Activated CD4-positive, CD25-positive, alpha-beta regulatory T cell treated with anti-CD3 and anti-CD28 coated beads, Interleukin-2, amount 50 U/mL, for 16 hours (primary cell): Measurements from ENCODE around the gene TNFAIP3.
"Not testable (repeated sequence)": the region's sequence is repeated elsewhere in the genome, so short reads cannot be mapped to it uniquely, and the experiment has no call there.

Experiments used
- DNase-seq: peaks from one replicate; pipeline ENCODE4 v3.0.0-alpha.2; 2020; ENCODE audit warnings: low read depth, low spot score

The TNFAIP3 gene

DNA sequence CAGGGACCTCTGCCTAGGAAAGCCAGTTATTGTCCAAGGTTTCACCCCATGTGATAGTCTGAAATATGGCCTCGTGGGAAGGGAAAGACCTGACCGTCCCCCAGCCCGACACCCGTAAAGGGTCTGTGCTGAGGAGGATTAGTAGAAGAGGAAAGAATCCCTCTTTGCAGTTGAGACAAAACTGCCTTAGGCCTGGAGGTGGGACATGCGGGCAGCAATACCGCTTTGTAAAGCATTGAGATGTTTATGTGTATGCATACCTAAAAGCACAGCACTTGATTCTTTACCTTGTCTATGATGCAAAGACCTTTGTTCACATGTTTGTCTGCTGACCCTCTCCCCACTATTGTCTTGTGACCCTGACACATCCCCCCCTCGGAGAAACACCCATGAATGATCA, 22.3 kb upstream of the TNFAIP3 start:
- not testable (repeated sequence) for DNase-seq

- DNase-seq: no peak
Observed at GRCh38 chr6:137845460-137845859, 21.6 kb upstream of the TNFAIP3 start.

- no peak for DNase-seq
Observed at GRCh38 chr6:137846274-137846673, 20.8 kb upstream of the TNFAIP3 start.

- DNase-seq: no peak
Observed at GRCh38 chr6:137846772-137847313, 20.2 kb upstream of the TNFAIP3 start.

GRCh38 chr6:137847748-137848147, 19.3 kb upstream of the TNFAIP3 start:
- DNase-seq: no peak

DNA sequence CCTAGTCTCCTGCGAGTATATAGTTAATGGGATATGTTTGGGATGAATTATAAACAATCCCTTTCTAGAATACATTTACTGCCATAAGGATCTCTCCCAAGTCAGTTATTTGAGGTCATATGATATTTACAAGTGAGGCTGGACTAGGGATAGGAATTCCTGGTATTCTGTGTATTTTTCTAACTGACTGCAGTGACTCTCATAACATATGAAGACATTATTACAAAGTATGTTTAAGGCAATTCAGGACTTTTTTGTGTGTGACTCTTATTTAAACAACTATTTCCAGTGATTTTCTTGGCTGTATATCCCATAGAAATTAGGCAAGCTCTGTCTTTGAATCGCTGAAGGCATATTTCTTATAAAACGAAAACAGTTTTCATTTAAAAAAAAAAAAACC, 18.4 kb upstream of the TNFAIP3 start:
- DNase-seq: no peak

DNA sequence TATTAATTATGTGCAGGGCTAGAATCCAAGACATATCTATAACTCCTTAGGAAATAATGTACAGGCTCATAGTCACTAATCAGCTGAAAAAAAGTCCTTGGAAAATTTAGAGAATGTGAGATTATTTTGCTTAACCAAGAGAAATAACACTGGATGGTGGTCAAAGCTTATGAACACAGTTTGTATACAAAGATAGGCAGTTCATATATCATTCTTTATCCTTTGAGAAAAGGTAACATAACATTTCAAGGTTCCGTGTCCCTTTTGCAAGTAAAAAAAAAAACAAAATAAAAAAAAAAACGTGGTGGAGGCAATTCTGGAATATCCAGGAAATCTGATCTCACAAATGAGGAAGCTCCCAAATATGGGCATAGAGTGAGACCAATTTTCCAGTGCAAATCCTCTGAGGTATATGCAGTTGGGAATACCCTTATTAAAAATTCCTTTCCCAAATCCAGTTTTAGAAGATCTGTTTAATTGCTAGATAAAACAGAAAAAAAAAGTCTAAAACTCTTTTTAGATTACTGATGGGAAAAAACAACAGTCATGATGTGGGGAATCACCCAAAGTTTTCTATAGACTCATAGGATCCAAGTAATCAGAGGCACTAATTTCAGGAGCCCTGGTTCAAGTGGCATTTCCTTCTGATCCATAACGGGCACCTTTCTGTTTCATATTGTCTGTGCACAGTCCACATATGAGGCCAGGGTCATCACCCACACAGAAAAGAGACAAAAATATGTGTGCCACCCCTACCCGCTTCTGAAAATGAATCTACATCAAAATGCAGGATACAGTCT, 17.7 kb upstream of the TNFAIP3 start:
- no peak for DNase-seq

- no peak for DNase-seq
Observed at GRCh38 chr6:137849981-137850714, 16.9 kb upstream of the TNFAIP3 start.

DNA sequence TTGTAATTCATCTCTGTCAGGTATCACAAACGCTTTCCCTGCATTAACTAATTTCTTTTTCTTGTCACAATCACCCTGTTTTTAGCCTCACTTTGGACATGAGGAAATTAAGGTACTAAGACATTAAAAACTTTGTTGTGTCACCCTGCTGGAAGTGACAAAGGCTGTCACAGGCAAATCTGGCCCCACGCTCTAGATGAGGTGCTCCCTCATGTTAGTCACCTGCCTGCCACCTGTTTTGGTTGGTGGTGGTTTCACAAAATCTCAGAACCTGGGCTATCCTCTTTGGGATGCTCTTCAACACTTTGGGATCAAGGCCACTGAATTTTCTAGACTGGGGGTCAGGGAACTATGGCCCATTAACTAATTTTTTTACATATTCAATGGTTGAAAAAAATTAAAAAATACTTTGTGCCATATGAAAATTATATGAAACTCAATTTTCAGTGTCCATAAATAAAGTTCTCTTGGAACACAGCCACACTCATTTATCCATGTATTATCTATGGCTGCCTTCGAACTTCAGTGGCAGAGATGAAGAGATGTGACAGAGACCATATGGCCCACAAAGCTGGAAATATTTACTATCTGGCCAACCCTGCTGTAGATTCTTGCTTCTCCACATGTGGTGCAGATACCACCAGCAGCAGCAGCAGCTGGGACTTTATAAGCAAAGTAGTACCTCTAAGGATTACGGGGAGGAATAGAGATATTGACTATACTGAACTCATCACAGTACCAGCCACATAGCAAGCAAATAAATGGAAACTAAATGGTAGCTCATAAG, 16.1 kb upstream of the TNFAIP3 start:
- no peak for DNase-seq

GRCh38 chr6:137851669-137852068, 15.4 kb upstream of the TNFAIP3 start:
- no peak for DNase-seq

GRCh38 chr6:137852346-137852745, 14.7 kb upstream of the TNFAIP3 start:
- no peak for DNase-seq

- no peak for DNase-seq
Observed at GRCh38 chr6:137852811-137853210, 14.2 kb upstream of the TNFAIP3 start.

- DNase-seq: no peak
Observed at GRCh38 chr6:137853569-137854213, 13.4 kb upstream of the TNFAIP3 start.

GRCh38 chr6:137856138-137856898, 10.7 kb upstream of the TNFAIP3 start:
- DNase-seq: no peak

DNA sequence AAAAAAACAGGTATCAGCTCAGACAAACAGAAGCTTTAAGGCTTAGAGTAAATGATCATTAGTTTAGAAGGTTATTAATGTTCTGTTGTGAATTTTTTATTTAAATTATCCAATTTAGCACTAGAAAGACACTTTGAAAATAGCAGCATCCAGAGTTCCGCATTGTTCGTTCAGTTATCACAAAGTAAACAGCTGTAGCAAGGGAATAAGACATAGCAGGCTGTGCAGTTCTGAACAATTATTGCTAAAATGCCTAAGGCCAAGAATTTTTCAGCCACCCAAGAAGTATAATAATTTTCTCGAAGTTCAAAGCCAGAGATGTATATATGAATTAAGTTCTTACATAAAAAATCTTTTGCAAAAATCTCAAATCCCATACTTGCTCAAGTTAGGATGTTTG, 8.0 kb upstream of the TNFAIP3 start:
- no peak for DNase-seq

DNA sequence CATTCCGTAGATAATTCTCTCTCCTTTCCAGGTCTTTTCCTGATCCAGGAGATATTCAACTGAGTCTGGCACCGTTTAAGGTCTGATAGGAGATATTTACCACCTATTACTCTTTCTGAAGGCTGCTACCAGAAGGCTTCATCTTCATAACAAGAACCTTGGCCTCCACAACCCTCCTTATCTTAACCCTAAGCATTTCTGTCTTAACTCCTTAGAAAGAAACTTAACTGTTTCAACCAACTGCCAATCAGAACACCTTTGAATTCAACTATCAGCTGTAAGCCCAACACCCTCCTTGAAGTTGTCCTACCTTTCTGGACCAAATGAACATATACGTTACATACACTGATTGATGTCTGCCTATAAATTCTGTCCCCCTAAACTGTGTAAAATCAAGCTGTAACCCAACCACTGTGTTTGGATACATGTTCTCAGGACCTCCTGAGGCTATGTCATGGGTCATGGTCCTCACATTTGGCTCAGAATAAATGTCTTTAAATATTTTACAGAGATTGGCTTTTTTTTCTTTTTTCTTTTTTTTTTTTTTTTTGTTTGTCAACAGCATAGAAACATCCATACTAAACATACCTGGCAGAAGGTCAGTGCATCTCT, 6.6 kb upstream of the TNFAIP3 start:
- DNase-seq: no peak

DNA sequence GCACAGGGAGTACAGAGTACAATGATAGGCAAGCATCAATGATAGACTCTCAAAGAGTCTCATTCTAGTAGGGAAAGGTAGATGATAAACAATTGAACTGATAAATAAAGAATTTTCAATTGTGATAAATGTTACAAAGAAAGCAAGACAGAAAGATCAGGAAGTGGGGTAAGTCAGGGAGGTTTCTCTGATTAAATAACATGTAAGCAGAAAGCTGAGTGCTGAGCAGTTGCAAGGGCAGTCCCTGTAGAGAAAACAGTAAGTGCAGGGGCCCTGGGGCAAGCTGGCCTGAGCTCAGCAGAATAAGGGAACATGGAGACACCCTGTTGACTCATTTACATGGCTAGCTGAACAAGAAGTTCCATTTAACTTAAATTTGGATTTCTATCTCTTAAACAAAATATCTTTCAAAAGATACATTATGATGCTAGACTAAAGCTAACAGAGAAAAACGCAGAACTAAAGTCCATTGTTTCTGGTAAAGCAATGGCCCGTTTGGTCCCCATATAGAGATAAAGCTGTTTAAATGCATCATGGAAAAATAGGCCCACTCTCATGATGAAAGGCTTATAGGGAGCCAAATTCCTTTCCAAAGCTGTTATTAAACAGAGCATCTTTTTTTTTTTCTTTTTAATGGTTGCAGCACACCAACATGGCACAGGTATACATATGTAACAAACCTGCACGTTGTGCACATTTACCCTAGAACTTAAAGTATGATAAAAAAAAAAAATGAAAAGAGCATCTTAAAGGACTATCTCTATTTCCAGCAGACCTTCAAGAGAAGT, 5.3 kb upstream of the TNFAIP3 start:
- DNase-seq: no peak

GRCh38 chr6:137862419-137863090, 4.5 kb upstream of the TNFAIP3 start:
- no peak for DNase-seq
